DMS114 treated with DMSO at 0.1 percent for 48 hours (cell line): ENCODE data around the gene CDKN2B-AS1.
"Not testable (repeated sequence)": the region's sequence is repeated elsewhere in the genome, so short reads cannot be mapped to it uniquely, and the experiment has no call there.

Source experiments
- DNase-seq: peaks from one replicate; lab custom pipeline; 2025; ENCODE audit not compliant: unreplicated experiment; lab: John Stamatoyannopoulos, UW

Gene CDKN2B-AS1

DNA sequence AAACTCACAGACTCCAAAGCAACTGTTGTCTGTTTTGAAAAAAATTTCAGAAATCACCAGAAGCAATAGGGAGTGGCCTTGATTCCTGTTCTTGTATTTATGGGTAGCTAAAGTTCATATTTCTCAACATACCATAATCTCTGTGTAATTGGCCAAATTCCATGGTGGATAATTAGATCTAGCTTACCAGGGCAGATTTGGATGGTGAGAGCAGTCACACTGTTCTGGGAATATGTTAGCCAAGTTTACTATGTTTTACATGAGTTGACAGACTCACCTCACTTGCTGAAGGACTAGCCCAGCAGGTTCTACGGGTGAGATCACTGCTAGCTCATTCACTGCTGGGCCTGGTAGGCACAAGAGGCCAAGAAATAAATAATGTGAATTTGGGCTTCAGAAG lies 47.2 kb downstream of the CDKN2B-AS1 start:
- DNase-seq: no peak

DNA sequence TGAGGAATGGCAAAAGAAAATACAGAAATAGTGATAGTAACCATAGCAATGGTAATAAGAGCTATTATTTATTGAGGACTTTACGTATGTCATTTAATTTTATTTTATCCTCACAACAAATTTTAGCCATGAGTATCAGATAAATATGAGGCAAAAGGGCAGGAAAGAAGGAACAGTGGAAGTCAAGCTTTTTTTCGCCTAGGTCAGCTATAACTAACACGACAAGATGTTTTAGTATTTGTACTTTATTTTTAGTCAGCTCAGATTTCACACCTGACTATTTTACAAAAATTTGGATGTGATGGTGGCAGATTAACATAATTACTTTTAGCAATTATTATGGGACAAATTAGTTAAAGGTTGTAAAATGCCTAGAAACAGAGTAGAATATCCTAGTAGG lies 49.3 kb downstream of the CDKN2B-AS1 start:
- DNase-seq: no peak

DNA sequence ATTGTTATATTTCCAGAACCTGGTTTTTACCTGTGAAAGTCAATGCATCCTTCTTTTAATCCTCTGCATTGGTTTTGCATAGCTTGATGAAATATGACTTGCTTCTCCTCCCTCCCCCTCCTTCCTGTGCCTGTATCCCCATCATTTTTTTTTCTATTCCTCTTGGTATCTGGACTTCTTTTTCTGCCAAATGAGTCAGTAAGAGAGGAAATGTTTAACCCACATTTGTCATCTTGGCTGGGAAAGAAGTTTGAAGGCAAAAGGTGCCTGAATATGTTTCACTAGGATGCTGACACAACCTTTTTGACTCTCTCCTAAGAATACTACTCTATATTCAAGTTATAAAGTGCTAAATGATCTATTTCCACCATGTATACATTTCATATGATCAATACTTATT lies 50.0 kb downstream of the CDKN2B-AS1 start:
- no peak for DNase-seq

DNA sequence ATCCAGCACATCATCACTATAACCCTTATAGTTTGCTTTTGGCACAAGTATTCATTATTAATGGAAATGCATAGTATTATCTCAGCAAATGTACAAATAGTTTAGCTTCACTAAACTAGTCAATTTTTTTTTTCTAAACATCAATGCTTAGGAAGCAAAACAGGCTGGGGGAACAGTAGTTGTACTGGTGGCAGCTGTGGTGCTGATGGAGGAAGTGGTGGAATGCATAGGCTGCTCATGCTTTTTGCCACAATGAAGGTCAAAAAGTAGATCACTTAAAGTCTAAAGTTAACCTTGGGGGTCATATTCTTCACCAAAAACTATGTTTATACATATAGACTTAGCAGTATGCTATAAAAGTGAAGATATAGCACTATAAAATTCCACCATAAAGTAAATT lies 50.8 kb downstream of the CDKN2B-AS1 start:
- no peak for DNase-seq

DNA sequence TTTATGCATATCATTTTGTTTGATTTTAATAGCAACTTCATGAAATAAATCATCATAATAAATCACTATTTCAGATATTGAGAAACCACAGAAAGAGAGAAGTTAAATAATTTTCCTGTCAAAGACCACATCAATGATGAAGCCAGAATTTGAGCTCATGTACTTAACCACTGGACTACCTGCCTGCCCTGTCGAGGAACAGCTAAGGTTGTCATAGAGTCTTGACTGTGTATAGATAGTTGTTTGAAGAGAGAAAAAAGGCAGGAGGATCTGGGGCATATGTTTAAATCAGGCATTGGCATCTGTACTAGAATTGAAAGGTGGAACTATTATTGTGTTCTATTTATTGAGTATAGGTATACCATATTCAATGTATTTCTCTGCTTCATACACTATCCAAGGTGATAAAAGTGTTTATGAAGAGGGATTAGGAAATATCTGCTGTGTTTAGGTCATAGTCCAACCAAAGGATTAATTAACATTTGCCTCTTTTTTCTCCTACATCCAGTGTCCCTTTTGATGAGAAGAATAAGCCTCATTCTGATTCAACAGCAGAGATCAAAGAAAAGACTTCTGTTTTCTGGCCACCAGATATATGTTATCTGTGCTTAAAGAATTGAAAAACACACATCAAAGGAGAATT lies 51.8 kb downstream of the CDKN2B-AS1 start:
- no peak for DNase-seq

DNA sequence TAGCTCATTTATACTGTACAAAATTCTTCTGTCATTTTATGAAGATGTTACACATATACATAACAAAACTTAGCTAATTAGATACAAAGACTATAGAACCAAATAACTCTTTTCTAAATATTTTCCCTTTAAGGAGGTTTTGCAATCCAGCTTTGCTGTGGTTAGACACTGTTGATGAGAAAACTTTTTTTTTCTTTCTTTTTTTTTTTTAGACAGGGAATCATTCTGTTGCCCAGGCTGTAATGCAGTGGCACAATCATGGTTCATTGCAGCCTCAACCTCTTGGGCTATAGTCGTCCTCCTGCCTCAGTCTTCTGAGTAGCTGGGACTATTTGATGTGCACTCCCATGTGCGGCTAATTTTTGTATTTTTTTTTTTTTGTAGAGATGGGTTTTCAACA lies 53.0 kb downstream of the CDKN2B-AS1 start:
- no peak for DNase-seq

DNA sequence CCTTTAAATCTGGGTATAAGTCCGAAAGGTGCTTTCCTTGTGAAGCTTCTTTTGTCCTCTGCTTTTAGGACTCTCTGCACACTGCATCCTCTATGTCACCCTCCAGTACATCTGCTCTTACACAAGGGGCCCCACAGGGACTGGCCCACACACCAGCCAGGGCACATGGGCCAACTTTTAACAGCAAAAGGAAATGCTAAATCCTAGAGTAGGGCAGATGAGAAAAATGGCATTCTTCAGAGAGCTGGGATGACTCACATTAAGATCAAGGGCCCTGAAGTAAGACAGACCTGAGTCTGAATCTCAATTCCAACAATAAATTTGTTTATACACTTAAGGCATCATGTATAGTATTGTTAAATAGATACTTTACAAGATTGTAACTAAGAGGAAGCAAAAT lies 54.8 kb downstream of the CDKN2B-AS1 start:
- DNase-seq: no peak

DNA sequence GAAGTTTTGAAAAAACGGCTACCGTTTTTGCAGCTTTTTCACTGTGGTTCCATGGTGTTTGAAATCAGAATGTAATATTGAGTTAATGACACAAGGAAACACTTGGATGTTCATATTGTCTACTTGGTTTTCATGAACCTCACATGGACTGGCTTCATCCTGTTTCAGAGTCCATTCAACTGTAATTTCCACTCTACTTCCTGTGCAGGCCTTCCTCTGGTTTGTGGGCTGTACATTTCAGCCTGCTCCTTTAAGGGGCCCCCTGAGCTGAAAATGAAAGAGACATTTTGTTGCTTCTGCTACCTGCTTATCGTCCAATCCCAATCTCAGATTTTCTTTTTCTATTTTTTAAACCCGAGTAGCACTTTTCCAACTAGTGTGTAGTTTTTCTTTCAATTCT lies 56.3 kb downstream of the CDKN2B-AS1 start:
- no peak for DNase-seq

DNA sequence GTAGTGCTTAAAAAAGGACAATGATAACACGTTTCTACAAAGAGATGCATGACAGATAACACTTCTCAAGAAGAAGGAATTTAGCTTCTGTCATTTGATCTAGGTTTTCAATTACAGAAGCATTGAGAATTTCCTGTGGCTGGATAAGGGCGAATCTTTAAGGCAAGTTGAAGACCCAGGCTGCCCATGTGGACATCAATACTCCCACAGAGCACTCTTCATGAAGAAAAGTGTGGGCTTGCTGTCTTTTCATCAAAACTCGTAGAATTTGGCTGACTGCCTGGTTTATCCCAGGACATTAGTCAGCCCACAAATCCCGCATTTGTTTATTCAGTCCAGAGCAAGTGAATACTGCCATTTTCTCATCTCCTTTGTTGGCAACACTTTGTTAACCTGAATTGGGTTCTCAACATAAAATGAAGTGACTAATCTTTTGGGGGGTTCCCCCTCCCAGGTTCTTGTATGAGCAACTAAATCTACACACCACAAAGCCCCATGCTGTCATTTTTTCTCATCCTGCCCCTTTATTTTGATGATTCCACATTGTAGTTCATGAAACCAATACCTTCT lies 57.9 kb downstream of the CDKN2B-AS1 start:
- no peak for DNase-seq

DNA sequence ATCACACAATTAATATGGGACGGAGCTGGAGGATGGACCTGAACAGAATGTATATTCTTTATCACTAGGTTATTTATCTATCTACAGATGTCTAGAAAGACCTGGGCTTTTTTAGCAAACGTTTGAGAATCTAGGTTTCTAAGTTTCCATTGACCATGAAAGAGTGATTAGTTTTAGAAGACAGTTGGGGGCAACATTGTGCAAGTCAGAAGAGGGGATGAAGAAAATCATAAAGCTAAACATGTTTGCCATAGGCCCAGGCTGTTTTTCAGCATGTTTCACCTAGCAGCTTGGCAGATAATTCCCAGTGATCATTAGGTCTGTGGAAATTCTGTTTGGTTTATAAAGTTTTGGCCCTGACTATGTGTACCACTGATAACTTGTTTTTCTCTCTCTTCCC lies 58.6 kb downstream of the CDKN2B-AS1 start:
- no peak for DNase-seq

DNA sequence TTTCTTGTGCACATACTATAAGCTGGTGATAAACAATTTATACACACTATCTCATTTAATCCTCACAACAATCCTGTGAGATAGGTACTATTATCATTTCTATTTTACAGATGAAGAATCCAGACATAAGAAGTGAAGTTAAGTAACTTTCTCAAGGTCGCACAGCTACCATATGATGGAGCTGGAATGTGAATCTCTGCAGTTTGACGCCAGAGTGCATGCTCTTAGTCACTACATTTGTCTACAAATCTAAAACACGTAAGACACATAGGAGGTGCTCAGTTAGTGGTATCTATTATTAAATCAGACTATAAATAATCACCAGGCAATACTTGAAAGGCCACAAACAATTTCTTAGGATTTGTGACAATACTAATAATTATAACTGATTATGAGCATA lies 59.5 kb downstream of the CDKN2B-AS1 start:
- DNase-seq: no peak

DNA sequence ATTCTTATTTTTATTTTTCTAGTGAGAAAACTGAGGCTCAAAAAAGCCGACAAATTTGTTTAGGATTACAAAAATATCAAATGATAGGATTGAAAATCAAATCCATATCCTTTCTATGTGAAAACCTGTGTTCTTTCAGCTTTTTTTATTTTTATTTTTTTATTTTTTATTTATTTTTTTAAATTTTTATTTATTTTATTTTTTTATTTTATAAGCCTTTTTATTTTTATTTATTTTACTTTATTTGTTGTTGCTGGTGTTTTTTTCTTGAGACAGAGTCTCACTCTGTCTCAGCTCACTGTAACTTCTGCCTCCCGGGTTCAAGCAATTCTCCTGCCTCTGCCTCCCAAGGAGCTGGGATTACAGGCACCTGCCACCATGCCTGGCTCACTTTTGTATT lies 59.9 kb downstream of the CDKN2B-AS1 start:
- DNase-seq: no peak

DNA sequence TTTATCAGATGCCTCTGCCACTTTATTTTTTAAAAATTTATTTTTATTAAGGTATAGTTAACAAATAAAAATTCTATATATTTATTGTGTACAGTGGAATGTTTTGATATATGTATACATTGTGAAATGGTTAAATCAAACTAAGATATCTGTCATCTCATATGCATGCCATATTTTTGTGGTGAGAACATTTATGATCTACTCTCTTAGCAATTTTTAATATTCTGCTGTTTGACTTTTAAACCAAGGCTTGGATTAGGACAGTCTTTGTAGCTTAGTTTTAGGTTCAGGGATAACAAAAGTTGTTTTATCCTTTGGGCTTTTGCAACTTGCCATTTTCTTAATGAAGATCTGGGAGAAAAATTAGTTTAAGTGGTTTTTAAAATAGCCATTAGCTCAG lies 60.5 kb downstream of the CDKN2B-AS1 start:
- no peak for DNase-seq

DNA sequence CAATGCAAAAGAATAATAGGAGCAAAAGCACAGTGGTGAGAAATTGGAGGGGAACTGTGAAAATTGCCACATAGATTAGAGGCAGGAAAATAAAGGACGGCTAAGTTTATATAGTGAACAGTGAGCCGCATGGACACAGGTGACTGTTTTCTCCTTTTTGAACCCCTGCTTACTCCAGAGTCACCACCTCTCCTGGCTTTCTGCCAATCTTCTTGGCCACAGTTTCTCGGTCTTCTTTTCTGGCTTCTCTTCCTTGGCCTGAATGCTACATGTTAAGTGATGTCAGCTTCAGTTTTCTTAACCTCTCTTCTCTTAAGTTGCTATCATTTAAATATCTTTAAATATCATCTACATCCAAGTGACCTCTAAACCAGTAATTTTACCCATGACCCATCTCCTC lies 61.8 kb downstream of the CDKN2B-AS1 start:
- DNase-seq: no peak

DNA sequence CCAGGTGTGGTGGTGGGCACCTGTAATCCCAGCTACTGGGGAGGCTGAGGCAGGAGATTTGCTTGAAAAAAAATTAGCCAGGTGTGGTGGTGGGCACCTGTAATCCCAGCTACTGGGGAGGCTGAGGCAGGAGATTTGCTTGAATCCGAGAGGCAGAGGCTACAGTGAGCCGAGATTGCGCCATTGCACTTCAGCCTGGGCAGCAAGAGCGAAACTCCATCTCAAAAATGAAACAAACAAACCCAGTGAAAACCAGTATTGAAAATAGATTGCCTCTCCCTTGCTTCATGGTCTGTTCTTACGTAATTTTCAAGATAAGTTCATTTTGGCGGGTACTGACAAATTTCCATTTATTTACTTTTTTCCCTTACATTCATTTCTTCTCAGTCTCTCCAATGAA lies 63.4 kb downstream of the CDKN2B-AS1 start:
- DNase-seq: not testable (repeated sequence)

DNA sequence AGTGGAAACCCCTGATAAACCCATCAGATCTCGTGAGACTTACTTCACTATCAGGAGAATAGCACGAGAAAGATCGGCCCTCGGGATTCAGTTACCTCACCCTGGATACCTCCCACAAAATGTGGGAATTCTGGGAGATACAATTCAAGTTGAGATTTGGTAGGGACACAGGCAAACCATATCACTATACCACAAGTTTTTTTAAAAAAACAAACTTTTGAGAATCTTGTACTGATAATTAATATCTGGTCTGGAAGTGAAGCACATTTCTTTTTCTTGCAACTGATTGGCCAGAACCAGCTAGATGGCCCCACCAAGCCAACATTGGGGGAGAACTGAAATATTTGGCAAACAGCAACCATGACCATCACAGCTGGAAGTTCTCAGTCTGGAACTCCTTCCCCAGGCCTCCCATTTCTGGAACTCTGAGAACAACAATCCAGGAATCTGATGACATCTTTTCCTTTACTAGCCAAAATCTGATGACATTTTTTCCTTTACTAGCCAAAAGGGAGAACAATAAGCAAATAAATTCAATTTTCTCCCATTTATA lies 66.3 kb downstream of the CDKN2B-AS1 start:
- no peak for DNase-seq

DNA sequence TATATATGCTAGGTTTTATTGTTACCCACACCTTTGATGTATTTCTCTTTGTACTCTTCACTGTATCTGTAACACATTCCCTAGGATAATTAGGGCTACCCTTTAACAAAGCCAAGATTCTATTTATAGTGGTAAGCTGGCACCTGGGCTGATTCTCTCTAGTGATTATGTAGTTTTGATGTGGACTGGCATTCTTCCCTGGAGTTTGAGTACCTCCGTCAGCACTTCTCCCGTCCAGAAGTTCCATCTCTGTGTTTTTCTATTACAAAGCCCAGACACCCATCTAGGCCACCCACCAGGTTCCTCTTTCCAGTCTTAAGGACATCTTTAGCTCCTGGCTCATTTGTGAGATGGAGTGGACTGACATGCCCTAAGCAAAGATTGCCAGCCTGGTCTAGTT lies 70.4 kb downstream of the CDKN2B-AS1 start:
- DNase-seq: no peak

DNA sequence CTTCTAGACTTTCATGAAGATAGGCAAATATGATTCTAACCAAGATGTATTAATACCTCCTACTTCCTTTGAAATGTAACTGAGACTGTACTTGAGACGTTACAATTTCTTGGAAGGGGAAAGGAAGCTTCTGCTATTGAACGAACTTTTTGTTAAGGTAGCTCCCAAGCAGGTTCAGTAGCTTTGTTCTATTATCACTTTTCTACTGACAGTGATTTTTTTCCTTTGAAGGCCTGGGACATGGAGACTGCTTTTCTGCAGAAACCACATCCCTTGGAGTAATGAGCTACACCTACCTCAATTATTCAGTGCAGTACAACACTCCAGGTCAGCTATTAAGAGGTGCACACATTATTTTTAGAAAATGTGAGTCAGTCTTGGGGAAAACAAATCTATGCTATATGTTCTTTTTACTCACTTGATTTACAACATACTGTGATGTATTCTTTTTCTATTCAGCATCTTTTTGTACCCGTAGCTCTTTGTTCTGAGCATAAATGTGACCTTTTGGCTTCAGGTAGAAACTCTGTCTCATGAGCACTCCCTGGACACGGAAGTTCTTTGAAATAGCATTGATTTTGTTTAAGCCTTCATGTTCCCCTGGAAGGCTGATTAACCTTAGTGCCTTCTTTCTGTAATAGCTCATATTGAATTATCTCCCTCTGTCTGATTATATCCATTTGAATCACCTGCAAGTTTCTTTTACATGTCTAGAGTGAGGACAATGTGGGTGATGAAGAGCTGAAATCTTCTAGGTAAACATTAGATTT lies 71.0 kb downstream of the CDKN2B-AS1 start:
- DNase-seq: no peak

DNA sequence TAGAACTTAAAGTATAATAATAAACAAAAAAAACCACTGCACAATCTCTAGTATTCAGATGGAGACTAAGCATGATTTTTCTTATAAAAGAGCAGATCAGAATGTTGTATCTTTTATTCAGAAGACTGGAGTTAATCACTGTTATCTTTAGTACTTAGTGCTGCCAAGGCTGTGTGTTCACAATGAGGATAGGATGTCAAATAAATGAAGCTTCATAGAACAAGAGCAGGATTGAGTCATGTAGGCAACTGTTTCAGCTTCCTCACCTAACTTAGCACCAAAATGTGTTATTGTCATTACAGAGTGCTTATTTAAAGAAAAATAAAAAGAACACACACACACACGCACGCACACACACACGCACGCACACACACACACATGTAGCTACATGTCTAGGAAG lies 72.6 kb downstream of the CDKN2B-AS1 start:
- no peak for DNase-seq

DNA sequence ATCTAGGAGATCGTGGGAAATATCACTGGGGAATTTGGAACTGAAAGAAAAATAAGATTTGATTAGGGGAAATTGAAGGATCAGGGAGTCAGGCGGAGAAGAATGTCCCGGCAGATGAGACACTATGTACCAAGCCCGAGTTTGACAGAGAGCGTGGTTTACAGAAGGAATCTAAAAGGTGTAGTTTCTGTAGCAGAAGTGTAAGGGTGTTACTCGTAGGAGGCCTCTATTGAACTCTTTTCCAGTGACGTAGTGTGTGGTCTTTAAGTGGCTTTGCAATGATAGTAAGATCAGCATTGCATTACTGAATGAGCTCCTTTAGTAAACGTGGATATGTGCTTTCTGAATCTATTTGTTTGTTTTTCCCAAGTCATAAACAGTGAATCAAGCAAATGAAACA lies 73.8 kb downstream of the CDKN2B-AS1 start:
- no peak for DNase-seq

DNA sequence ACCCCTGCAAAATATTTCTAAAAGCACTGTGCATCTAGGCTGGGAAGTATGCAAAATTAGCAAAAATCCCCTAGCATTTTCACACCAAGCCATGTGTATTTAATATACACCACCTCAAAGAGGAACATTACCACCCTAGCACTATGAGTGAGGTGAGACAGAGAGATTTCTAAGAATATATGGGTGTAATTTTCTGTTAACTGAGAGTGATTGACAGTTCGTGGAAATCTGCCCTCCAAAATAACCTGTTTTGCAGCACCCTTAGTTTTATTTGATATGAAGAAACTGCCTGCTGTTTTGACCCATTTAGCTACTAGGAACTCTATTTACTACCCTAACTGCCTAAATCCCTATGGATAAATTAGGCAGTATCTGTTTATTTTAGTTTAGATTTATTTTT lies 78.8 kb downstream of the CDKN2B-AS1 start:
- no peak for DNase-seq

DNA sequence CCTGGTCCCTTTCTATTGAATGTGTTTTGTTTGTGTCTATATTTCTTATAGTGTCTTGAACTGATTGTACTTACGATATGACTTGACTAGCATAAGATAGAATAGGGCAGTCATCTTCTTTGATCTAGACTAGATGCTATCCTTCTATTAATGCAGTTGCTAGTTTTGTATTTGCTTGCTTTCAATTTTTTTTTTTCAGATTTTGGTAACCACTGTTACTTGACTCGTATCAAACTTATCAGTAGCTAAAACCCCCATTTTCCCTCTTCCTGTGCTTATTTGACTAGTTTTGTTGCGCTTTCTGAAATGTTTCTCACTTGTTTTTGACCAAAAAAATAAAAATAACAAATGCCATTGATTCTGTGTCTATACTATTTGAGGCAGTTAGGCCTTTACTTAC lies 83.5 kb downstream of the CDKN2B-AS1 start:
- DNase-seq: no peak
